Measurements from ENCODE around the gene OR14A2. TPM values are rescaled to one million over a fixed set of nuclear protein-coding genes. Genes with fewer than 3 reads are reported as not detected.

Gene OR14A2
- total and polyA plus RNA-seq, 2 donors (not counting 1 experiment from before 2014, with no cell fraction given) = not detected

DNA sequence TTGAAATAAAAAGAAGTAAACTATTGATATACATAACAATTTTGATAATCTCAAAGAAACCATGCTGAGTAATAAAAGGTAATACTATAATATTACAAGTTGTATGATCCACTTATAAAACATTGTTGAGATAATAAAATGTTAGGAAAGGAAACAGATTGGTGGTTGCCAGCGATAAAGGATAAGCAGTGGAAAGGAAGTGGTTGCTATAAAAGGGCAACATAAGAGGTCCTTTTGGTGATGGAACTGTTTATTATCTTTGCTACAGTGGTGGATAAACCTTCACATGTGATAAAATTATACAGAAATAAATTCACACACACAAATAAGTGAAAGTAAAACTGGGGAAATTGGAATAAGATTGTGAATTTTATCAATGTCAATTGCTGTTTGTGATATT lies 46.6 kb downstream of the OR14A2 start:
- TF ChIP-seq, protein P1, sequence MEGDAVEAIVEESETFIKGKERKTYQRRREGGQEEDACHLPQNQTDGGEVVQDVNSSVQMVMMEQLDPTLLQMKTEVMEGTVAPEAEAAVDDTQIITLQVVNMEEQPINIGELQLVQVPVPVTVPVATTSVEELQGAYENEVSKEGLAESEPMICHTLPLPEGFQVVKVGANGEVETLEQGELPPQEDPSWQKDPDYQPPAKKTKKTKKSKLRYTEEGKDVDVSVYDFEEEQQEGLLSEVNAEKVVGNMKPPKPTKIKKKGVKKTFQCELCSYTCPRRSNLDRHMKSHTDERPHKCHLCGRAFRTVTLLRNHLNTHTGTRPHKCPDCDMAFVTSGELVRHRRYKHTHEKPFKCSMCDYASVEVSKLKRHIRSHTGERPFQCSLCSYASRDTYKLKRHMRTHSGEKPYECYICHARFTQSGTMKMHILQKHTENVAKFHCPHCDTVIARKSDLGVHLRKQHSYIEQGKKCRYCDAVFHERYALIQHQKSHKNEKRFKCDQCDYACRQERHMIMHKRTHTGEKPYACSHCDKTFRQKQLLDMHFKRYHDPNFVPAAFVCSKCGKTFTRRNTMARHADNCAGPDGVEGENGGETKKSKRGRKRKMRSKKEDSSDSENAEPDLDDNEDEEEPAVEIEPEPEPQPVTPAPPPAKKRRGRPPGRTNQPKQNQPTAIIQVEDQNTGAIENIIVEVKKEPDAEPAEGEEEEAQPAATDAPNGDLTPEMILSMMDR (conservative IDR thresholded peaks at IDR 0.05 in 1 of 2, IDR thresholded peaks at IDR 0.05 in 1 of 2; ENCODE audit: low read depth in 1 of 2, low read length in 2 of 2) = no peak
- no peak for TF ChIP-seq EZH2 (IDR thresholded peaks at IDR 0.05; ENCODE audit: low read length, missing control alignments)
- no peak overlapping the region for H3K4me3 ChIP-seq (replicated peaks in 1 of 4; ENCODE audit: control extremely low read depth in 1 of 4, insufficient read depth in 1 of 4, low read depth in 3 of 4, low read length in 4 of 4)
- no peak for DNase-seq (ENCODE audit: low read depth in 2 of 2)

DNA sequence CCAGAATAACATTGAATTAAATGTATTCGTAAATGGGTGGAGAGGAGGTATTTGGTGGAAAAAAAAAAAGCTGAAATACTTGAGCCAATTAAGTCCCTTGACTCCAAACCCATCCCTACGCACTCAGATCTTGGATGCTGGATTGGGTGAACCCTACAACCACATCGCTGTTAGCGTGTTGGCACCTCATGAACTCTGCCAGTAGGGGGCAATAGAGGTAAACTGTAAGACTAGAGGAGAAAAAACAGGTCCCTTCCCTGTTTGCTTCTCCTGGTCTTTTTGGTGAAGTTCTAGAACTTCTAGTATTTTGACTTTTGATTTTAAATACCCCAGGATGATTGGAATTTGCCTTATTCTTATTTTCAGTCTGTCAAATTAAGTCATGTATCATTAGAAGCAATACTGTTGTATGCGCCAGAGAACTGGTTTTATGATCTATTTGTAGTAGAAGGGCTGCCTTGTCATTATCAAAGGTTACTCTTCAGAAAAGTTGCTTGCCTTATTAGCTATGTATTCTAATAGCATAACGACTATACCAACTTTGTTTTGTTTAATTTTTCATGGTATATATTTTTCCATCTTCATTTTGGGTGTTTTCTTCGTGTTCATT lies 66.5 kb downstream of the OR14A2 start:
- Histone ChIP-seq H3K4me3 (replicated peaks in 1 of 4; ENCODE audit: control extremely low read depth in 1 of 4, insufficient read depth in 1 of 4, low read depth in 3 of 4, low read length in 4 of 4) (no peak overlapping the region), H3K36me3 (ENCODE audit: control insufficient read depth, insufficient read depth, low read length) (no peaks in the 10 kb centered on the region), H3K4me2 (ENCODE audit: extremely low read depth, insufficient read depth, low read length) (no peak overlapping the region), H3K9ac (ENCODE audit: insufficient read depth, low read length) (no peak overlapping the region), H3K9me3 (ENCODE audit: control insufficient read depth, insufficient read depth, low read depth, low read length) (no peaks in the 10 kb centered on the region), H3K4me1 (ENCODE audit: control insufficient read depth, extremely low read depth, insufficient read depth, low read length) (no peaks in the 10 kb centered on the region), H3K79me2 (ENCODE audit: control insufficient read depth, insufficient read depth, low read length) (no peaks in the 10 kb centered on the region), H3K27ac (ENCODE audit: insufficient read depth, low read length) (no peak overlapping the region), H3K27me3 (ENCODE audit: control insufficient read depth, insufficient read depth, low read length) (no peaks in the 10 kb centered on the region), H4K20me1 (ENCODE audit: control insufficient read depth, extremely low read depth, insufficient read depth, low read length) (no peaks in the 10 kb centered on the region), H2AFZ (ENCODE audit: low read length) (no peak overlapping the region)
- no peak for TF ChIP-seq EZH2 (IDR thresholded peaks at IDR 0.05; ENCODE audit: low read length, missing control alignments)
- TF ChIP-seq, protein P1 (conservative IDR thresholded peaks at IDR 0.05 in 1 of 2, IDR thresholded peaks at IDR 0.05 in 1 of 2; ENCODE audit: low read depth in 1 of 2, low read length in 2 of 2) = peak; percentile 40 to 60
- peak; percentile 2 to 4 for DNase-seq (ENCODE audit: low read depth in 2 of 2)

More for the DNA sequence above, 46.6 kb downstream of the OR14A2 start:
- Histone ChIP-seq H3K9me3 (ENCODE audit: control insufficient read depth, insufficient read depth, low read depth, low read length) (no peaks in the 10 kb centered on the region), H3K9ac (ENCODE audit: insufficient read depth, low read length) (no peak overlapping the region), H3K4me2 (ENCODE audit: extremely low read depth, insufficient read depth, low read length) (no peak overlapping the region), H2AFZ (ENCODE audit: low read length) (no peak overlapping the region), H3K4me1 (ENCODE audit: control insufficient read depth, extremely low read depth, insufficient read depth, low read length) (no peaks in the 10 kb centered on the region), H4K20me1 (ENCODE audit: control insufficient read depth, extremely low read depth, insufficient read depth, low read length) (no peaks in the 10 kb centered on the region), H3K36me3 (ENCODE audit: control insufficient read depth, insufficient read depth, low read length) (no peaks in the 10 kb centered on the region), H3K79me2 (ENCODE audit: control insufficient read depth, insufficient read depth, low read length) (no peaks in the 10 kb centered on the region), H3K27ac (ENCODE audit: insufficient read depth, low read length) (no peak overlapping the region), H3K27me3 (ENCODE audit: control insufficient read depth, insufficient read depth, low read length) (no peaks in the 10 kb centered on the region)

DNA sequence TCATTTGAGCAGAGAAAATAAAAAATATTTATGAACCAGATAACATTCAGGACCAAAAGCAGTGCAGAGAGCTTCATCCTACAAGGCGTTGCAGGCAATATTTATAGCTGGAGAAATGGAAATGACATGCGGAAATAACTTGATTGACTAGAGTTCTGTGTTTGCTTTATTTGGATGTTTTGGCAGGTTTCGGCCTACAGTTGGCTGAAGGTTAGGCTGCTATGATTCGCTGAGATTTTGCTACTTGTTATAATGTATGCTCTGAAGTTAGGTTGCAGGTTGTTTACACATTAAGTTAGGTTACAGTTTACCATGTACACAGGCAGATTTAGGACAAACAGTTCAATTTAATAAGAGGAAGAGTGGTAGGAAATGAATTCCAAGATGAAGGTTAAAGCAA lies 67.8 kb downstream of the OR14A2 start:
- TF ChIP-seq, protein P1 (conservative IDR thresholded peaks at IDR 0.05 in 1 of 2, IDR thresholded peaks at IDR 0.05 in 1 of 2; ENCODE audit: low read depth in 1 of 2, low read length in 2 of 2) = no peak
- no peak for TF ChIP-seq EZH2 (IDR thresholded peaks at IDR 0.05; ENCODE audit: low read length, missing control alignments)
- H3K36me3 ChIP-seq (ENCODE audit: control insufficient read depth, insufficient read depth, low read length) = no peaks in the 10 kb centered on the region
- no peaks in the 10 kb centered on the region for H3K9me3 ChIP-seq (ENCODE audit: control insufficient read depth, insufficient read depth, low read depth, low read length)
- H3K4me2 ChIP-seq (ENCODE audit: extremely low read depth, insufficient read depth, low read length) = no peak overlapping the region
- no peak overlapping the region for H2AFZ ChIP-seq (ENCODE audit: low read length)
- H3K4me3 ChIP-seq (replicated peaks in 1 of 4; ENCODE audit: control extremely low read depth in 1 of 4, insufficient read depth in 1 of 4, low read depth in 3 of 4, low read length in 4 of 4) = no peak overlapping the region
- no peak overlapping the region for H3K9ac ChIP-seq (ENCODE audit: insufficient read depth, low read length)
- H3K4me1 ChIP-seq (ENCODE audit: control insufficient read depth, extremely low read depth, insufficient read depth, low read length) = no peaks in the 10 kb centered on the region
- no peak overlapping the region for H3K27ac ChIP-seq (ENCODE audit: insufficient read depth, low read length)
- no peak for DNase-seq (ENCODE audit: low read depth in 2 of 2)
- no peaks in the 10 kb centered on the region for H4K20me1 ChIP-seq (ENCODE audit: control insufficient read depth, extremely low read depth, insufficient read depth, low read length)
- no peaks in the 10 kb centered on the region for H3K27me3 ChIP-seq (ENCODE audit: control insufficient read depth, insufficient read depth, low read length)
- H3K79me2 ChIP-seq (ENCODE audit: control insufficient read depth, insufficient read depth, low read length) = no peaks in the 10 kb centered on the region

Data from fibroblast of lung (primary cell).